Endothelial cell of umbilical vein (primary cell): Measurements from ENCODE around the gene CNOT6.

Experiments
- CTCF ChIP-seq, 2 donors: IDR thresholded peaks; 1 replicate in 1 of 2; 2 replicates in 1 of 2; pipeline ENCODE4 v1.5.1; 2011; ENCODE audit warnings: low read length in 2 of 2, mild to moderate bottlenecking in 2 of 2, moderate library complexity in 2 of 2, control low read depth in 1 of 2, inconsistent platforms in 1 of 2, low read depth in 1 of 2; ENCODE audit not compliant: insufficient read depth in 1 of 2; ENCODE audit errors: extremely low read depth in 1 of 2
- EZH2 ChIP-seq: IDR thresholded peaks from 2 replicates; pipeline ENCODE4 v1.6.1; 2012; ENCODE audit warnings: borderline replicate concordance, low read depth, mild to moderate bottlenecking, moderate library complexity, low read length, inconsistent platforms; ENCODE audit not compliant: severe bottlenecking
- JUN ChIP-seq: IDR thresholded peaks from 2 replicates; pipeline ENCODE4 v1.6.1; 2011; ENCODE audit warnings: borderline replicate concordance, low read depth; ENCODE audit not compliant: insufficient read length, insufficient read depth
- POLR2A ChIP-seq: IDR thresholded peaks from 2 replicates; pipeline ENCODE4 v1.6.1; 2012; ENCODE audit warnings: low read depth, mild to moderate bottlenecking, control low read depth, low read length
- POLR2AphosphoS5 ChIP-seq: IDR thresholded peaks from 2 replicates; pipeline ENCODE4 v1.6.1; 2012; ENCODE audit warnings: low read depth, mild to moderate bottlenecking, control low read depth, low read length, moderate library complexity; ENCODE audit not compliant: insufficient read depth

GRCh38 chr5:180575571-180575970 is 81.4 kb downstream of the CNOT6 start:
- no peak for TF ChIP-seq POLR2A
- no peak for TF ChIP-seq CTCF (IDR thresholded peaks at IDR 0.05; ENCODE audit: extremely low read depth in 1 of 2, insufficient read depth in 1 of 2, low read depth in 1 of 2, low read length in 2 of 2)
- no peak for TF ChIP-seq POLR2AphosphoS5
- TF ChIP-seq JUN: no peak
- TF ChIP-seq EZH2: no peak
